Measurements from ENCODE around the gene DARS1. TPM values are rescaled to one million over a fixed set of nuclear protein-coding genes. Genes with fewer than 3 reads are reported as not detected.

DARS1 gene
- total and polyA plus RNA-seq, 2 experiments from 2014 or later = 115 to 148 TPM

- DNase-seq (ENCODE audit: low spot score) (no peak), ATAC-seq (no peak)
- H3K27ac ChIP-seq (ENCODE audit: low read depth) = no peak overlapping the region
- H3K4me2 ChIP-seq = no peak overlapping the region
- peaks cover 3% of the 10 kb centered on the region; the same call in 2 of the 3 replicates for H3K36me3 Mint-ChIP-seq (ENCODE audit: low read depth)
- peaks cover 46% of the 10 kb centered on the region for H3K79me2 ChIP-seq (replicated peaks; ENCODE audit: insufficient read depth)
- no peak overlapping the region for H3K27ac Mint-ChIP-seq
- H3K27me3 Mint-ChIP-seq (ENCODE audit: insufficient read depth, low read depth, poor library complexity) = peaks cover 3% of the 10 kb centered on the region
- H3K9me2 ChIP-seq (ENCODE audit: insufficient read depth) = no peaks in the 10 kb centered on the region
- TF ChIP-seq ETS1 (IDR thresholded peaks at IDR 0.05) (no peak), CTCF (conservative IDR thresholded peaks at IDR 0.05; ENCODE audit: low read depth in 2 of 2) (no peak)
- H3F3A ChIP-seq (replicated peaks; ENCODE audit: low read depth) = no peaks in the 10 kb centered on the region
- peaks cover 40% of the 10 kb centered on the region for H3K4me1 ChIP-seq (ENCODE audit: insufficient read depth)
- peaks cover 42% of the 10 kb centered on the region for H3K4me1 Mint-ChIP-seq
- H3K9me3 Mint-ChIP-seq = no peaks in the 10 kb centered on the region
- H2AFZ ChIP-seq = no peak overlapping the region
- H3K27me3 ChIP-seq (ENCODE audit: insufficient read depth) = no peaks in the 10 kb centered on the region
- H4K20me1 ChIP-seq (replicated peaks; ENCODE audit: insufficient read depth) = no peaks in the 10 kb centered on the region
- H3K4me3 Mint-ChIP-seq = no peak overlapping the region
- no peaks in the 10 kb centered on the region for H3K36me3 ChIP-seq (ENCODE audit: insufficient read depth)
- no peak overlapping the region for H3K4me3 ChIP-seq
Measured at GRCh38 chr2:135963841-135964240, 21.6 kb downstream of the DARS1 start.

GRCh38 chr2:135962366-135963123 is 22.9 kb downstream of the DARS1 start:
- Mint-ChIP-seq H3K27me3 (ENCODE audit: insufficient read depth, low read depth, poor library complexity) (peaks cover 2% of the 10 kb centered on the region), H3K27ac (peak overlapping the region; percentile 82; the same call in 1 of the 2 replicates), H3K4me3 (no peak overlapping the region; the same call in 2 of the 3 replicates), H3K4me1 (peaks cover 43% of the 10 kb centered on the region), H3K9me3 (no peaks in the 10 kb centered on the region), H3K36me3 (ENCODE audit: low read depth) (peaks cover 5% of the 10 kb centered on the region; the same call in 2 of the 3 replicates)
- H2AFZ ChIP-seq = no peak overlapping the region
- H4K20me1 ChIP-seq (replicated peaks; ENCODE audit: insufficient read depth) = no peaks in the 10 kb centered on the region
- H3K4me2 ChIP-seq = peak overlapping the region; percentile 21
- H3K4me3 ChIP-seq = no peak overlapping the region
- H3K36me3 ChIP-seq (ENCODE audit: insufficient read depth) = no peaks in the 10 kb centered on the region
- no peaks in the 10 kb centered on the region for H3K27me3 ChIP-seq (ENCODE audit: insufficient read depth)
- peaks cover 40% of the 10 kb centered on the region for H3K4me1 ChIP-seq (ENCODE audit: insufficient read depth)
- TF ChIP-seq ZNF331 (CRISPR knock-in tag; IDR thresholded peaks at IDR 0.05; ENCODE audit: low read depth) = no peak
- ATAC-seq = no peak
- DNase-seq (ENCODE audit: low spot score) = no peak
- peaks cover 56% of the 10 kb centered on the region for H3K79me2 ChIP-seq (replicated peaks; ENCODE audit: insufficient read depth)
- no peaks in the 10 kb centered on the region for H3K9me2 ChIP-seq (ENCODE audit: insufficient read depth)
- H3F3A ChIP-seq (replicated peaks; ENCODE audit: low read depth) = no peaks in the 10 kb centered on the region
- H3K27ac ChIP-seq (ENCODE audit: low read depth) = peak overlapping the region; percentile 87

- peak overlapping the region; percentile 48 for H3K4me3 Mint-ChIP-seq
- ATAC-seq (peak; percentile 82), DNase-seq (ENCODE audit: low spot score) (peak; percentile 57)
- no peaks in the 10 kb centered on the region for H3K9me2 ChIP-seq (ENCODE audit: insufficient read depth)
- no peaks in the 10 kb centered on the region for H4K20me1 ChIP-seq (replicated peaks; ENCODE audit: insufficient read depth)
- peaks cover 14% of the 10 kb centered on the region for H3K36me3 Mint-ChIP-seq (ENCODE audit: low read depth)
- peaks cover 64% of the 10 kb centered on the region for H3K79me2 ChIP-seq (replicated peaks; ENCODE audit: insufficient read depth)
- peak overlapping the region; percentile 92 for H3K27ac Mint-ChIP-seq
- H3K36me3 ChIP-seq (ENCODE audit: insufficient read depth) = no peaks in the 10 kb centered on the region
- H3K9me3 Mint-ChIP-seq = no peaks in the 10 kb centered on the region
- peaks cover 40% of the 10 kb centered on the region for H3K4me1 ChIP-seq (ENCODE audit: insufficient read depth)
- peaks cover 43% of the 10 kb centered on the region for H3K4me1 Mint-ChIP-seq
- H3K4me2 ChIP-seq = peak overlapping the region; percentile 21
- H3K4me3 ChIP-seq = peak overlapping the region; percentile 8
- TF ChIP-seq NANOG (IDR thresholded peaks at IDR 0.05; ENCODE audit: borderline replicate concordance) = peak; percentile 44; the same call in 1 of the 2 replicates
- TF ChIP-seq ZNF114 (CRISPR knock-in tag; IDR thresholded peaks at IDR 0.05) = no peak
- TF ChIP-seq CTCF (conservative IDR thresholded peaks at IDR 0.05; ENCODE audit: low read depth in 2 of 2) = no peak
- peak overlapping the region; percentile 87 for H3K27ac ChIP-seq (ENCODE audit: low read depth)
- H2AFZ ChIP-seq = no peak overlapping the region
- H3F3A ChIP-seq (replicated peaks; ENCODE audit: low read depth) = no peaks in the 10 kb centered on the region
- peaks cover 3% of the 10 kb centered on the region for H3K27me3 Mint-ChIP-seq (ENCODE audit: insufficient read depth, low read depth, poor library complexity)
- no peaks in the 10 kb centered on the region for H3K27me3 ChIP-seq (ENCODE audit: insufficient read depth)
Measured at GRCh38 chr2:135960656-135961551, 24.5 kb downstream of the DARS1 start.

All from GM23338 (cell line).